HepG2 (cell line): ENCODE measurements around the gene CEP135. TPM values are rescaled to one million over a fixed set of nuclear protein-coding genes. Genes with fewer than 3 reads are reported as not detected.

Source experiments
- ATAC-seq: fragments of 200-7000 bp; cut with Tn5 transposase; 3 replicates; pipeline ENCODE4 v1.9.1; 2020; ENCODE audit warnings: mild to moderate bottlenecking, moderate library complexity
- BruUV-seq: library from RNA; stranded (reverse); fragments of 400-500 nt; replicated peaks from 2 replicates; lab custom pipeline; 2021; lab: Mats Ljungman, UMichigan
- CTCF ChIA-PET: fragments of 300-600 bp; formaldehyde crosslinking; extraction: SDS; loops from one replicate; lab custom pipeline; 2021; ENCODE audit warnings: low total read pairs, inconsistent platforms, low intra/inter-chr PET ratio; lab: Yijun Ruan, JAX
- POLR2A ChIA-PET: fragments of 350-600 bp; sonication (Branson Sonifier 250); formaldehyde crosslinking; loops from one replicate; lab custom pipeline; 2020; ENCODE audit warnings: antibody characterized with exemption, inconsistent platforms; lab: Yijun Ruan, JAX
- DNase-seq: peaks from one replicate; pipeline ENCODE4 v3.0.0-alpha.2; 2015; ENCODE audit warnings: low spot score
- FAIRE-seq: peaks from 3 replicates; lab custom pipeline; 2011; peaks lifted over from hg19 to GRCh38; lab: Jason Lieb, UNC
- H2AFZ ChIP-seq: one replicate; pipeline ENCODE4 v1.6.1; 2011; ENCODE audit warnings: low read length, inconsistent platforms
- H3K27ac ChIP-seq: fragments of 300-600 bp; 3 replicates; pipeline ENCODE4 v1.8.0; 2011; ENCODE audit warnings: mixed run types, mild to moderate bottlenecking, mixed read lengths, low read length, inconsistent platforms; ENCODE audit not compliant: insufficient read depth; ENCODE audit errors: extremely low read length
- H3K27me3 ChIP-seq, 2 experiments: fragments of 200-600 bp in 1 of 2; 2 replicates in 1 of 2; 3 replicates in 1 of 2; pipeline versions ENCODE4 v1.6.0 to v1.8.0; 2011; ENCODE audit warnings: low read length in 2 of 2, mild to moderate bottlenecking in 2 of 2, moderate library complexity in 2 of 2, inconsistent platforms in 1 of 2; ENCODE audit not compliant: insufficient read depth in 2 of 2, control insufficient read depth in 1 of 2
- H3K36me3 ChIP-seq, 2 experiments: fragments of 200-600 bp in 1 of 2; replicated peaks in 1 of 2; 2 replicates in 1 of 2; 3 replicates in 1 of 2; pipeline versions ENCODE4 v1.5.1 to v1.8.0; 2011; ENCODE audit warnings: low read length in 2 of 2, inconsistent platforms in 1 of 2; ENCODE audit not compliant: insufficient read depth in 2 of 2, control insufficient read depth in 1 of 2
- H3K4me1 ChIP-seq: 2 replicates; pipeline ENCODE4 v1.5.1; 2012; ENCODE audit warnings: low read length, inconsistent platforms; ENCODE audit not compliant: insufficient read depth
- H3K4me2 ChIP-seq: 2 replicates; pipeline ENCODE4 v1.6.0; 2011; ENCODE audit warnings: low read depth, low read length, inconsistent platforms
- H3K4me3 ChIP-seq, 3 experiments: fragments of 200-600 bp in 1 of 3; sonication (generic), shearing (Covaris generic) in 1 of 3; replicated peaks in 1 of 3; 2 replicates each; pipeline ENCODE4 v1.5.1; 2011 to 2016; ENCODE audit warnings: low read length in 3 of 3, inconsistent platforms in 2 of 3, low read depth in 2 of 3, mild to moderate bottlenecking in 2 of 3, control low read depth in 1 of 3, mixed read lengths in 1 of 3; ENCODE audit not compliant: insufficient read depth in 1 of 3
- H3K79me2 ChIP-seq: one replicate; pipeline ENCODE4 v1.6.1; 2011; ENCODE audit warnings: low read length, inconsistent platforms; ENCODE audit not compliant: insufficient read depth
- H3K9ac ChIP-seq: 2 replicates; pipeline ENCODE4 v1.6.0; 2011; ENCODE audit warnings: mild to moderate bottlenecking, low read depth, low read length, inconsistent platforms; ENCODE audit not compliant: insufficient read depth
- H3K9me3 ChIP-seq: 2 replicates; pipeline ENCODE4 v1.5.1; 2012; ENCODE audit warnings: mild to moderate bottlenecking, low read length
- H4K20me1 ChIP-seq: 2 replicates; pipeline ENCODE4 v1.6.0; 2011; ENCODE audit warnings: inconsistent platforms, mild to moderate bottlenecking, low read length, moderate library complexity; ENCODE audit not compliant: insufficient read depth
- BRCA1 ChIP-seq: sonication (generic); formaldehyde crosslinking; IDR thresholded peaks from 2 replicates; pipeline ENCODE4 v1.4.0; 2020; ENCODE audit warnings: missing genetic modification reagents
- IRF1 ChIP-seq: sonication (generic); formaldehyde crosslinking; IDR thresholded peaks from 2 replicates; pipeline ENCODE4 v1.4.0; 2020; ENCODE audit warnings: low read depth, mild to moderate bottlenecking, missing genetic modification reagents
- LCORL ChIP-seq, 2 experiments: fragments of 450-650 bp in 1 of 2; sonication (generic) in 1 of 2; formaldehyde crosslinking in 1 of 2; IDR thresholded peaks; 2 replicates each; pipeline versions ENCODE4 v1.5.0 to v1.6.1; 2017 to 2020; ENCODE audit warnings: antibody characterized with exemption in 1 of 2, missing genetic modification reagents in 1 of 2
- MYNN ChIP-seq: sonication (generic); formaldehyde crosslinking; IDR thresholded peaks from 2 replicates; pipeline ENCODE4 v1.4.0; 2020; ENCODE audit warnings: mild to moderate bottlenecking, low read depth, missing genetic modification reagents
- RAD21 ChIP-seq: fragments of 450-650 bp; formaldehyde crosslinking; IDR thresholded peaks from 2 replicates; pipeline ENCODE4 v1.5.0; 2020; ENCODE audit warnings: mild to moderate bottlenecking
- SRF ChIP-seq: IDR thresholded peaks from 2 replicates; pipeline ENCODE4 v1.6.1; 2011; ENCODE audit warnings: mild to moderate bottlenecking, low read depth, low read length, moderate library complexity
- ZBTB2 ChIP-seq: sonication (generic); formaldehyde crosslinking; IDR thresholded peaks from 2 replicates; pipeline ENCODE4 v1.8.0; 2022; ENCODE audit warnings: low read depth, missing genetic modification reagents
- ZBTB21 ChIP-seq: sonication (generic); formaldehyde crosslinking; IDR thresholded peaks from 2 replicates; pipeline ENCODE4 v1.4.0; 2020; ENCODE audit warnings: missing genetic modification reagents
- ZFP36L2 ChIP-seq: sonication (generic); formaldehyde crosslinking; IDR thresholded peaks from 2 replicates; pipeline ENCODE4 v1.4.0; 2020; ENCODE audit warnings: missing genetic modification reagents
- ZNF382 ChIP-seq: sonication (generic); formaldehyde crosslinking; IDR thresholded peaks from 2 replicates; pipeline ENCODE4 v1.5.0; 2020; ENCODE audit warnings: missing genetic modification reagents, mild to moderate bottlenecking, borderline replicate concordance
- ZNF546 ChIP-seq: sonication (generic); formaldehyde crosslinking; conservative IDR thresholded peaks from 2 replicates; pipeline ENCODE4 v1.8.1; 2023; ENCODE audit warnings: mild to moderate bottlenecking, missing genetic modification reagents
- ZNF652 ChIP-seq: IDR thresholded peaks from 2 replicates; pipeline ENCODE4 v1.6.1; 2016; ENCODE audit warnings: low read depth, borderline replicate concordance
- ZNF713 ChIP-seq: sonication (generic); formaldehyde crosslinking; IDR thresholded peaks from 2 replicates; pipeline ENCODE4 v1.4.0; 2020; ENCODE audit warnings: mild to moderate bottlenecking, missing genetic modification reagents
- ZNF749 ChIP-seq: sonication (generic); formaldehyde crosslinking; IDR thresholded peaks from 2 replicates; pipeline ENCODE4 v1.8.0; 2022; ENCODE audit warnings: mild to moderate bottlenecking, missing genetic modification reagents, moderate library complexity, borderline replicate concordance
- ZNF770 ChIP-seq: sonication (generic); formaldehyde crosslinking; IDR thresholded peaks from 2 replicates; pipeline ENCODE4 v1.5.0; 2020; ENCODE audit warnings: mild to moderate bottlenecking, missing genetic modification reagents
- WGBS: methylation state at CpG from one replicate; pipeline ENCODE4 v1.1.6; 2017; ENCODE audit warnings: low lambda C conversion rate; 5-methylcytosine and 5-hydroxymethylcytosine counted together
- in situ Hi-C: cut with HindIII; loops from 2 replicates; pipeline ENCODE4 v1.10.0; 2017; ENCODE audit warnings: low pct_unique_long_range_greater_than_20kb; ENCODE audit not compliant: extremely low pct_ligation_motif_present
- intact Hi-C: fragments of 100-400 bp; cut with micrococcal nuclease; formaldehyde crosslinking; loops from one replicate; pipeline ENCODE4 v1.10.0; 2022; ENCODE audit not compliant: unreplicated experiment
- polyA plus RNA-seq, 8 experiments: library from polyadenylated mRNA; depleted of rRNA in 3 of 8; stranded (reverse) in 7 of 8; unstranded in 1 of 8; fragments of >200 nt; fragmentation: Illumina TruSeq in 4 of 8; extraction: Trizol in 4 of 8; gene quantifications; 2 replicates each; pipeline versions ENCODE4 v1.2.1 to v1.2.3, GENCODE V29; 2011 to 2016; ENCODE audit warnings: low read depth in 4 of 8, missing spikeins in 1 of 8, mixed read lengths in 1 of 8; ENCODE audit not compliant: insufficient read depth in 1 of 8
- total RNA-seq, 5 experiments: library from RNA; depleted of rRNA; stranded (reverse); fragments of >200 nt; fragmentation: Illumina TruSeq; extraction: Trizol; gene quantifications; 2 replicates each; pipeline ENCODE4 v1.2.3, GENCODE V29; 2016; ENCODE audit warnings: low read depth in 1 of 5

CEP135 gene
- total and polyA plus RNA-seq, 2 of the 13 experiments (the other 11 are each of a cell fraction or from before 2014, with no cell fraction given), result 1.7 to 8.8 TPM

GRCh38 chr4:55902677-55903076, 46.1 kb upstream of the CEP135 start:
- 95% methylated on average over 4 of the region's 4 CpGs for WGBS
- Histone ChIP-seq H4K20me1 (no peaks in the 10 kb centered on the region), H3K9me3 (no peaks in the 10 kb centered on the region), H2AFZ (no peak overlapping the region), H3K9ac (no peak overlapping the region), H3K4me1 (no peaks in the 10 kb centered on the region), H3K4me2 (no peak overlapping the region), H3K27ac (no peak overlapping the region), H3K36me3 (peaks cover 0 to 7% of the 10 kb centered on the region in 2 experiments; a peak in 1 of 5 replicates), H3K4me3 (no peak overlapping the region), H3K79me2 (no peaks in the 10 kb centered on the region), H3K27me3 (no peaks in the 10 kb centered on the region)
- ATAC-seq (no peak), FAIRE-seq (no peak), DNase-seq (no peak)
- BruUV-seq, result no TSS peak
- in situ Hi-C loops, result no loop called here
- CTCF ChIA-PET, result no interaction called here
- no peak for TF ChIP-seq ZFP36L2 (CRISPR knock-in tag)
- TF ChIP-seq ZNF382 (CRISPR knock-in tag), result no peak
- no peak for TF ChIP-seq ZNF749 (CRISPR knock-in tag)
- TF ChIP-seq SRF, result no peak
- no peak for TF ChIP-seq ZNF770 (CRISPR knock-in tag)
- POLR2A ChIA-PET, result no interaction called here
- intact Hi-C loops, result no loop called here

- intact Hi-C loops, result no loop called here
- no peak for ATAC-seq
- no peak overlapping the region for H3K4me2 ChIP-seq
- no peaks in the 10 kb centered on the region for H3K27me3 ChIP-seq
- H3K27ac ChIP-seq, result no peak overlapping the region
- in situ Hi-C loops, result no loop called here
- no peaks in the 10 kb centered on the region for H3K79me2 ChIP-seq
- no peak for DNase-seq
- H2AFZ ChIP-seq, result no peak overlapping the region
- H3K4me1 ChIP-seq, result no peaks in the 10 kb centered on the region
- no peak for TF ChIP-seq IRF1
- no peak for TF ChIP-seq ZBTB21 (CRISPR knock-in tag)
- TF ChIP-seq LCORL (IDR thresholded peaks at IDR 0.05), result no peak
- TF ChIP-seq LCORL (CRISPR knock-in tag; IDR thresholded peaks at IDR 0.05), result no peak
- no peak for TF ChIP-seq ZNF652 (CRISPR knock-in tag)
- no peak for TF ChIP-seq ZNF713 (CRISPR knock-in tag)
- no peak for TF ChIP-seq RAD21 (CRISPR knock-in tag)
- TF ChIP-seq BRCA1 (CRISPR knock-in tag), result no peak
- TF ChIP-seq ZBTB2 (CRISPR knock-in tag), result no peak
- no peak for TF ChIP-seq MYNN (CRISPR knock-in tag)
- no peak for TF ChIP-seq ZNF546 (CRISPR knock-in tag)
- peaks cover 0 to 7% of the 10 kb centered on the region in 2 experiments; a peak in 1 of 5 replicates for H3K36me3 ChIP-seq
- H3K9ac ChIP-seq, result no peak overlapping the region
- no peak overlapping the region for H3K4me3 ChIP-seq
- no peak for FAIRE-seq
- ChIA-PET POLR2A (no interaction called here), CTCF (no interaction called here)
- no TSS peak for BruUV-seq
- no peaks in the 10 kb centered on the region for H4K20me1 ChIP-seq
- H3K9me3 ChIP-seq, result no peaks in the 10 kb centered on the region
Measured at GRCh38 chr4:55903577-55903976, 45.2 kb upstream of the CEP135 start.
